22Rv1 (cell line): ENCODE measurements around the gene CNIH3.

Experiments used
- ZFX ChIP-seq: fragments of 450-650 bp; IDR thresholded peaks from 2 replicates; pipeline ENCODE4 v1.6.1; 2017; ENCODE audit warnings: antibody characterized with exemption, borderline replicate concordance
- TF ChIP-seq, protein P1 (sequence below): fragments of 450-650 bp; IDR thresholded peaks from 2 replicates; pipeline ENCODE4 v1.5.1; 2017; ENCODE audit warnings: mild to moderate bottlenecking

DNA sequence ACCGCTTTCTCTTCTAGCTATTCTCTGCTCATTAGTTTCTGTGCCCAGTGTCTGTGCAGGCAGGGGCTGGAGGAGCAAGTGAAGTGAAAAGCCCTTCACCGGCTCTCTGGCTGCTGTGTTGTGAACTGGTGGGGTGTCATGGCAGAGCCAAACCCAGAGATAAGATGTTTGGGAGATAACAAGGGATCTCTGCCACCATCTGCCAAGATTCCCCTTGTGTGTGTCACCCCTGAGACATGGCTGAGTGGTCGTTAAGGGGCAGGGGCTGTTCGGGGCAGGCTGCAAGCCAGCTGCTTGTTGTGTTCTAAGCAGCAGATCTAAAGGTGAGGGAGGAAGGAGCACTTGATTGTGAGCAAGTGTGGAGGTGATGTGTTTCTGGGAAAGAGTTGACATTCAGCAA, 24.5 kb downstream of the CNIH3 start:
- TF ChIP-seq, protein P1, sequence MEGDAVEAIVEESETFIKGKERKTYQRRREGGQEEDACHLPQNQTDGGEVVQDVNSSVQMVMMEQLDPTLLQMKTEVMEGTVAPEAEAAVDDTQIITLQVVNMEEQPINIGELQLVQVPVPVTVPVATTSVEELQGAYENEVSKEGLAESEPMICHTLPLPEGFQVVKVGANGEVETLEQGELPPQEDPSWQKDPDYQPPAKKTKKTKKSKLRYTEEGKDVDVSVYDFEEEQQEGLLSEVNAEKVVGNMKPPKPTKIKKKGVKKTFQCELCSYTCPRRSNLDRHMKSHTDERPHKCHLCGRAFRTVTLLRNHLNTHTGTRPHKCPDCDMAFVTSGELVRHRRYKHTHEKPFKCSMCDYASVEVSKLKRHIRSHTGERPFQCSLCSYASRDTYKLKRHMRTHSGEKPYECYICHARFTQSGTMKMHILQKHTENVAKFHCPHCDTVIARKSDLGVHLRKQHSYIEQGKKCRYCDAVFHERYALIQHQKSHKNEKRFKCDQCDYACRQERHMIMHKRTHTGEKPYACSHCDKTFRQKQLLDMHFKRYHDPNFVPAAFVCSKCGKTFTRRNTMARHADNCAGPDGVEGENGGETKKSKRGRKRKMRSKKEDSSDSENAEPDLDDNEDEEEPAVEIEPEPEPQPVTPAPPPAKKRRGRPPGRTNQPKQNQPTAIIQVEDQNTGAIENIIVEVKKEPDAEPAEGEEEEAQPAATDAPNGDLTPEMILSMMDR: no peak
- no peak for TF ChIP-seq ZFX
